HL-60 (cell line): ENCODE results near the gene RNF111.

Source experiments
- CTCF ChIP-seq: IDR thresholded peaks from one replicate; pipeline ENCODE4 v1.5.1; 2011; ENCODE audit warnings: low read length, control low read depth, inconsistent platforms; ENCODE audit not compliant: insufficient read depth
- POLR2AphosphoS5 ChIP-seq: IDR thresholded peaks from 2 replicates; pipeline ENCODE4 v1.6.1; 2012; ENCODE audit warnings: low read depth

- TF ChIP-seq CTCF (no peak), POLR2AphosphoS5 (no peak)
These were observed 146.5 kb downstream of the RNF111 start for GRCh38 chr15:59133929-59134427.
